CD4-positive, alpha-beta T cell (primary cell): ENCODE data around the gene ARSJ. TPM values are rescaled to one million over a fixed set of nuclear protein-coding genes. Genes with fewer than 3 reads are reported as not detected.
A peak's percentile ranks its signal among the peaks of the same experiment; 100 is the strongest.
"Not testable (repeated sequence)": the region's sequence is repeated elsewhere in the genome, so short reads cannot be mapped to it uniquely, and the experiment has no call there.

Experiments
- ATAC-seq: fragments of 200-7000 bp; cut with Tn5 transposase; one replicate; pipeline ENCODE4 v1.10.0; 2022; ENCODE audit warnings: mild to moderate bottlenecking; ENCODE audit not compliant: poor library complexity
- CTCF ChIA-PET: fragments of 350-600 bp; sonication (Branson Sonifier 250); formaldehyde crosslinking; loops from one replicate; lab custom pipeline; 2021; ENCODE audit warnings: antibody characterized with exemption, inconsistent platforms; lab: Charles Lee
- POLR2A ChIA-PET: fragments of 350-600 bp; sonication (Branson Sonifier 250); formaldehyde crosslinking; loops from one replicate; lab custom pipeline; 2021; ENCODE audit warnings: antibody characterized with exemption, inconsistent platforms; lab: Charles Lee
- DNase-seq, 14 experiments: peaks; one replicate each; pipeline ENCODE4 v3.0.0-alpha.2; 2013 to 2020; ENCODE audit warnings: mixed read lengths in 2 of 14
- H3K27ac ChIP-seq, 2 donors: one replicate each; pipeline versions ENCODE4 v1.5.1 to v1.7.0; 2013; ENCODE audit warnings: low read length in 2 of 2, low read depth in 1 of 2, mild to moderate bottlenecking in 1 of 2
- H3K27me3 ChIP-seq, 2 experiments: 1 replicate in 1 of 2; 2 replicates in 1 of 2; pipeline versions ENCODE4 v1.6.1 to v1.7.0; 2013; ENCODE audit warnings: low read length in 2 of 2, control low read depth in 1 of 2, mild to moderate bottlenecking in 1 of 2, moderate library complexity in 1 of 2; ENCODE audit not compliant: insufficient read depth in 2 of 2, control insufficient read depth in 1 of 2
- H3K36me3 ChIP-seq: one replicate; pipeline ENCODE4 v1.6.1; 2013; ENCODE audit warnings: low read length, control low read depth; ENCODE audit not compliant: insufficient read depth
- H3K4me1 ChIP-seq: one replicate; pipeline ENCODE4 v1.6.1; 2013; ENCODE audit warnings: low read length, control low read depth; ENCODE audit not compliant: insufficient read depth
- H3K4me3 ChIP-seq: one replicate; pipeline ENCODE4 v1.5.1; 2013; ENCODE audit warnings: mild to moderate bottlenecking, low read length, moderate library complexity
- H3K9me3 ChIP-seq, 2 experiments: 1 replicate in 1 of 2; 2 replicates in 1 of 2; pipeline versions ENCODE4 v1.6.1 to v1.7.0; 2013; ENCODE audit warnings: low read length in 2 of 2, mild to moderate bottlenecking in 2 of 2, control low read depth in 1 of 2, moderate library complexity in 1 of 2; ENCODE audit not compliant: control insufficient read depth in 1 of 2, insufficient read depth in 1 of 2
- H3K27ac Mint-ChIP-seq: one replicate; pipeline ENCODE4 v1.8.0; 2020; ENCODE audit warnings: mixed read lengths
- H3K27me3 Mint-ChIP-seq: one replicate; pipeline ENCODE4 v1.8.0; 2021; ENCODE audit warnings: mixed read lengths
- H3K36me3 Mint-ChIP-seq: one replicate; pipeline ENCODE4 v1.8.0; 2021; ENCODE audit warnings: low read depth, mixed read lengths
- H3K4me1 Mint-ChIP-seq: one replicate; pipeline ENCODE4 v1.8.0; 2021; ENCODE audit warnings: low read depth, mixed read lengths
- H3K4me3 Mint-ChIP-seq: one replicate; pipeline ENCODE4 v1.8.0; 2020; ENCODE audit warnings: mild to moderate bottlenecking, mixed read lengths
- H3K9me3 Mint-ChIP-seq: one replicate; pipeline ENCODE4 v1.8.0; 2020; ENCODE audit warnings: mixed read lengths
- intact Hi-C, 2 experiments: fragments of 100-400 bp; cut with DNase I in 1 of 2; cut with micrococcal nuclease in 1 of 2; formaldehyde crosslinking; loops; one replicate each; pipeline versions ENCODE4 v1.15.1 to v1.9.0; 2023 to 2025; cut with DNase I, micrococcal nuclease
- total RNA-seq, 174 experiments: library from RNA in 2 of 174; stranded (reverse) in 2 of 174; gene quantifications; one replicate each; pipeline ENCODE4 v1.2.3 and lab custom pipeline; 2021 to 2026
- TF ChIP-seq, protein P1 (sequence below): fragments of 200-600 bp; IDR thresholded peaks from one replicate; pipeline ENCODE4 v1.8.0; 2022; ENCODE audit warnings: antibody characterized with exemption, mild to moderate bottlenecking

ARSJ gene
- total RNA-seq, 2 experiments from 2014 or later: not detected

DNA sequence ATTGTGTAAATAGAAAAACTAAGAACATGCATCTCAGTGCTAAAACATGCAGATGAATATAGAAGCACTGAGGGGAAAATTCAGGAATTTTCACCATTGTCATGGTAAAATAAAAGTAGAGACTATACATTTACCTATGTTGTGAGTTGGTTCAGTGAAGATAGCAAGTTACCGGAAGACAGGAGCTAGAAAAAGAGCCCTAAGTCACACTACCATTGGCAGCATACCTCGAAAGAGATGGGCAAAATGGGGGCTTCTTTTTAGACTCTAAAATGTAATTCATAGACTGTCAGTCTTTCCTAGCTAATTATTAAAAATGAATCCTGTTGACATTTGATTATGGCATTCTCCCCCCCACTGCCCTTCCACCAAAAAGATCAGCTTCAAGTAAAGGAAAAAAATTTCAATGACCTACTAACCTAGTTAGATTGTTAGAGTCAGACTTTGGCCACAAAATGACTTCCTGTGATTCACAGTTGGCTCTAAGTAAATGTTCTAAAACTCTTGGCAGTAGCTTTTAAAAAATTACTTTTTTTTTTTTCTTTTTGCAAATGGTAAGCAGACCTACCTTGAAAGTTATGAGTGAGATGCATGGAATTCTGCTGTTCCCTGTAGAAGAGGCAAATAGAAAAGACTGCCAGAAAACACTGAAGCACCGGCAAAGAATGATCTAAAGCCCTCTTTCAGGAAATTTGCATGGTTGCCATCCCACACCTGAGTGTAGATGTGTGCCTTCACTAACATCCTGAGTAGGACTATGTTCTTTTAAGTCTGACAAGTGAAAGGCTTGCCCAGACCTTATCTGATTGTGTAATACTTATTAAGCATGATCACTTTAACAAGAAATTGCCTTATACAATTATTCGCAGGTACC, 26.4 kb upstream of the ARSJ start:
- DNase-seq (peak in 3 of 14 experiments; percentile 37 to 57 (median 38)), ATAC-seq (peak; percentile 57)
- Mint-ChIP-seq H3K27ac (peak overlapping the region; percentile 28), H3K9me3 (no peaks in the 10 kb centered on the region), H3K27me3 (no peaks in the 10 kb centered on the region), H3K4me3 (no peak overlapping the region), H3K36me3 (no peaks in the 10 kb centered on the region), H3K4me1 (peaks cover 27% of the 10 kb centered on the region)
- H3K36me3 ChIP-seq: no peaks in the 10 kb centered on the region
- H3K4me1 ChIP-seq: peaks cover 6% of the 10 kb centered on the region
- ChIA-PET CTCF (no interaction called here), POLR2A (no interaction called here)
- no peak overlapping the region for H3K27ac ChIP-seq
- no peaks in the 10 kb centered on the region for H3K27me3 ChIP-seq
- no peaks in the 10 kb centered on the region for H3K9me3 ChIP-seq
- intact Hi-C loops: no loop called here
- H3K4me3 ChIP-seq: no peak overlapping the region
- TF ChIP-seq, protein P1, sequence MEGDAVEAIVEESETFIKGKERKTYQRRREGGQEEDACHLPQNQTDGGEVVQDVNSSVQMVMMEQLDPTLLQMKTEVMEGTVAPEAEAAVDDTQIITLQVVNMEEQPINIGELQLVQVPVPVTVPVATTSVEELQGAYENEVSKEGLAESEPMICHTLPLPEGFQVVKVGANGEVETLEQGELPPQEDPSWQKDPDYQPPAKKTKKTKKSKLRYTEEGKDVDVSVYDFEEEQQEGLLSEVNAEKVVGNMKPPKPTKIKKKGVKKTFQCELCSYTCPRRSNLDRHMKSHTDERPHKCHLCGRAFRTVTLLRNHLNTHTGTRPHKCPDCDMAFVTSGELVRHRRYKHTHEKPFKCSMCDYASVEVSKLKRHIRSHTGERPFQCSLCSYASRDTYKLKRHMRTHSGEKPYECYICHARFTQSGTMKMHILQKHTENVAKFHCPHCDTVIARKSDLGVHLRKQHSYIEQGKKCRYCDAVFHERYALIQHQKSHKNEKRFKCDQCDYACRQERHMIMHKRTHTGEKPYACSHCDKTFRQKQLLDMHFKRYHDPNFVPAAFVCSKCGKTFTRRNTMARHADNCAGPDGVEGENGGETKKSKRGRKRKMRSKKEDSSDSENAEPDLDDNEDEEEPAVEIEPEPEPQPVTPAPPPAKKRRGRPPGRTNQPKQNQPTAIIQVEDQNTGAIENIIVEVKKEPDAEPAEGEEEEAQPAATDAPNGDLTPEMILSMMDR: no peak

DNA sequence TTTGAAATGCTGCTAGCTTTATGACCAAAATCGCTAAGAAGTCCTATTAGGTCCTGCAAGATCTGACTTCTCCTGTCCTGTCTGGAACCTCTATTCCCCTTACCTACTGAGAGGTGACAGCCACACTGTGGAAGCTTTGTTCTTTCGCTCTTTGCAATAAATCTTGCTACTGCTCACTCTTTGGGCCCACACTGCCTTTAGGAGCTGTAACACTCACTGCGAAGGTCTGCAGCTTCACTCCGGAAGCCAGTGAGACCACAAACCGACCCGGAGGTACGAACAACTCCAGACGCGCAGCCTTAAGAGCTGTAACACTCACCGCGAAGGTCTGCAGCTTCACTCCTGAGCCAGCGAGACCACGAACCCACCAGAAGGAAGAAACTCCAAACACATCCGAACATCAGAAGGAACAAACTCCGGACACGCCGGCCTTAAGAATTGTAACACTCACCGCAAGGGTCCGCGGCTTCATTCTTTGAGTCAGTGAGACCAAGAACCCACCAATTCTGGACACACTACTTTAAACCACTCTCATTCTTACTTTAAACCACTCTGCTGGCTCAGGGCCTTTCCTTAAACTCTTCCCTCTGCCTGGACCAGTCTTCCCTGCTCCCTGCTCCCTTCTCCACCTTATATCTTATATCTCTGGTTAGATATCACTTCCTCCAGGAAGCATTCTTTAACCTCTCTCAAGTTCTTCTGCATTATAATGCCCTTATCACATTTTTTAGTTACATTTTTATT, 25.2 kb upstream of the ARSJ start:
- H3K27me3 Mint-ChIP-seq, POLR2A ChIA-PET: not testable (repeated sequence)

DNA sequence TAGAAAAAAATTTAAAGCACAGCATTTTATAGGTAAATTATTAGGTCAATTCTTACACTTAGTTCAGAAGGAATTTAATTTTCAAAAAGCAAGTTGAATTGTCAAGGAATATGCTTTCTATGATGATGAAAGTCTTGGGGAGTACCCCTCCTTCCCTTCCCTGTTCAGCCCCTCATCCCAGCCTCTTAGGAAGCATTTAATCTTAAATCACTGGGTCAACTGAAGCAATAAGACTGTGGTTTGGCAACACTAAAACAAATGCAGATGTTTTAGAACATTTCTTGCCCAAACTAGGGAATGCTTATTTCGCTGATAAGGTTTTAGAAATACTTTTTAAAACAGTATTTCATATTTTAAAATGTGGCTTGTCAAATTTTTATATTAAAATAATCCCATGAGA, 19.1 kb upstream of the ARSJ start:
- no peak overlapping the region for H3K27ac ChIP-seq
- no peak overlapping the region for H3K4me3 ChIP-seq
- ChIA-PET CTCF (no interaction called here), POLR2A (no interaction called here)
- H3K4me1 ChIP-seq: no peaks in the 10 kb centered on the region
- H3K9me3 ChIP-seq: no peaks in the 10 kb centered on the region
- Mint-ChIP-seq H3K27ac (no peak overlapping the region), H3K27me3 (no peaks in the 10 kb centered on the region), H3K4me3 (no peak overlapping the region), H3K36me3 (no peaks in the 10 kb centered on the region), H3K9me3 (no peaks in the 10 kb centered on the region), H3K4me1 (peaks cover 1% of the 10 kb centered on the region)
- ATAC-seq: no peak
- no peak for DNase-seq
- H3K27me3 ChIP-seq: no peaks in the 10 kb centered on the region
- intact Hi-C loops: no loop called here
- H3K36me3 ChIP-seq: no peaks in the 10 kb centered on the region
- TF ChIP-seq, protein P1: no peak

More for the DNA sequence above, 25.2 kb upstream of the ARSJ start:
- H3K4me3 ChIP-seq, ATAC-seq, H3K9me3 Mint-ChIP-seq, H3K36me3 ChIP-seq, CTCF ChIA-PET, H3K9me3 ChIP-seq, H3K36me3 Mint-ChIP-seq, H3K4me1 ChIP-seq, H3K27me3 ChIP-seq, intact Hi-C loops, H3K27ac ChIP-seq: not testable (repeated sequence)
- Mint-ChIP-seq H3K27ac (peak overlapping the region; percentile 55), H3K4me1 (peaks cover 27% of the 10 kb centered on the region), H3K4me3 (peak overlapping the region; percentile 75)
- peak in 8 of 14 experiments; percentile 12 to 60 (median 28) for DNase-seq
